CD14-positive monocyte (primary cell): ENCODE data around the gene PMFBP1. TPM values are rescaled to one million over a fixed set of nuclear protein-coding genes. Genes with fewer than 3 reads are reported as not detected.
A peak's percentile ranks its signal among the peaks of the same experiment; 100 is the strongest.

Experiments used
- DNase-seq, 3 donors: peaks; one replicate each; pipeline ENCODE4 v3.0.0-alpha.2; 2011 to 2022
- H2AFZ ChIP-seq: 2 replicates; pipeline ENCODE4 v1.6.0; 2012; ENCODE audit warnings: mild to moderate bottlenecking, low read depth, low read length, inconsistent platforms; ENCODE audit not compliant: insufficient read depth, poor library complexity, severe bottlenecking
- H3K27ac ChIP-seq, 2 donors: 1 replicate in 1 of 2; 2 replicates in 1 of 2; pipeline ENCODE4 v1.5.1; 2012 to 2013; ENCODE audit warnings: low read length in 2 of 2, control low read depth in 1 of 2, inconsistent platforms in 1 of 2, low read depth in 1 of 2, mild to moderate bottlenecking in 1 of 2
- H3K27me3 ChIP-seq, 2 donors: one replicate each; pipeline versions ENCODE4 v1.6.0 to v1.6.1; 2011 to 2013; ENCODE audit warnings: low read length in 2 of 2; ENCODE audit not compliant: control insufficient read depth in 2 of 2, insufficient read depth in 2 of 2
- H3K36me3 ChIP-seq, 2 donors: replicated peaks in 1 of 2; 1 replicate in 1 of 2; 2 replicates in 1 of 2; pipeline versions ENCODE4 v1.5.1 to v1.6.1; 2012 to 2013; ENCODE audit warnings: low read length in 2 of 2, control low read depth in 1 of 2, inconsistent platforms in 1 of 2, mild to moderate bottlenecking in 1 of 2; ENCODE audit not compliant: insufficient read depth in 2 of 2, control insufficient read depth in 1 of 2
- H3K4me1 ChIP-seq, 2 donors: 1 replicate in 1 of 2; 2 replicates in 1 of 2; pipeline versions ENCODE4 v1.5.1 to v1.6.1; 2012 to 2013; ENCODE audit warnings: low read length in 2 of 2, control low read depth in 1 of 2, inconsistent platforms in 1 of 2, mild to moderate bottlenecking in 1 of 2, moderate library complexity in 1 of 2; ENCODE audit not compliant: insufficient read depth in 2 of 2, control insufficient read depth in 1 of 2
- H3K4me2 ChIP-seq: replicated peaks from 2 replicates; pipeline ENCODE3; 2012; ENCODE audit warnings: low read length, moderate library complexity, mild to moderate bottlenecking; ENCODE audit not compliant: poor library complexity, severe bottlenecking; ENCODE audit errors: extremely low read depth
- H3K4me3 ChIP-seq, 3 experiments: fragments of 200-600 bp in 1 of 3; sonication (generic) in 1 of 3; replicated peaks in 1 of 3; 1 replicate in 2 of 3; 2 replicates in 1 of 3; pipeline ENCODE4 v1.5.1; 2011 to 2013; ENCODE audit warnings: low read length in 3 of 3, mild to moderate bottlenecking in 3 of 3, control low read depth in 2 of 3, low read depth in 2 of 3, inconsistent platforms in 1 of 3, moderate library complexity in 1 of 3
- H3K79me2 ChIP-seq: 2 replicates; pipeline ENCODE4 v1.6.0; 2012; ENCODE audit warnings: mild to moderate bottlenecking, control low read depth, inconsistent platforms, low read length, moderate library complexity; ENCODE audit not compliant: insufficient read depth
- H3K9ac ChIP-seq: 2 replicates; pipeline ENCODE4 v1.6.0; 2017; ENCODE audit warnings: low read length, mild to moderate bottlenecking; ENCODE audit not compliant: insufficient read depth, poor library complexity, severe bottlenecking
- H3K9me3 ChIP-seq, 2 donors: replicated peaks in 1 of 2; 1 replicate in 1 of 2; 2 replicates in 1 of 2; pipeline versions ENCODE4 v1.5.1 to v1.6.1; 2012 to 2013; ENCODE audit warnings: low read length in 2 of 2, control low read depth in 1 of 2; ENCODE audit not compliant: control insufficient read depth in 1 of 2, insufficient read depth in 1 of 2
- H4K20me1 ChIP-seq: 2 replicates; pipeline ENCODE4 v1.6.0; 2012; ENCODE audit warnings: mild to moderate bottlenecking, low read length, control low read depth, moderate library complexity; ENCODE audit not compliant: insufficient read depth
- H3K27ac Mint-ChIP-seq, 7 donors: one replicate each; pipeline ENCODE4 v1.8.0; 2020; ENCODE audit warnings: mild to moderate bottlenecking in 7 of 7, mixed read lengths in 7 of 7, moderate library complexity in 6 of 7, inconsistent platforms in 2 of 7
- H3K27me3 Mint-ChIP-seq, 3 donors: one replicate each; pipeline ENCODE4 v1.8.0; 2021 to 2022; ENCODE audit warnings: low read depth in 3 of 3, mild to moderate bottlenecking in 3 of 3, mixed read lengths in 3 of 3, moderate library complexity in 3 of 3, inconsistent platforms in 1 of 3
- H3K36me3 Mint-ChIP-seq, 2 donors: one replicate each; pipeline ENCODE4 v1.8.0; 2020; ENCODE audit warnings: mixed read lengths in 2 of 2, inconsistent platforms in 1 of 2, mild to moderate bottlenecking in 1 of 2
- H3K4me1 Mint-ChIP-seq: one replicate; pipeline ENCODE4 v1.8.0; 2020; ENCODE audit warnings: mild to moderate bottlenecking, mixed read lengths
- H3K4me3 Mint-ChIP-seq, 2 donors: one replicate each; pipeline ENCODE4 v1.8.0; 2020; ENCODE audit warnings: mild to moderate bottlenecking in 2 of 2, mixed read lengths in 2 of 2, moderate library complexity in 1 of 2
- H3K9me3 Mint-ChIP-seq, 7 donors: one replicate each; pipeline ENCODE4 v1.8.0; 2020 to 2022; ENCODE audit warnings: mixed read lengths in 7 of 7, mild to moderate bottlenecking in 6 of 7, moderate library complexity in 6 of 7, inconsistent platforms in 2 of 7
- CTCF ChIP-seq: fragments of 200-600 bp; IDR thresholded peaks from one replicate; pipeline ENCODE4 v1.8.0; 2022; ENCODE audit warnings: antibody characterized with exemption, mild to moderate bottlenecking
- WGBS: methylation state at CpG from one replicate; pipeline ENCODE4 v1.1.5; 2013; ENCODE audit warnings: missing lambda C conversion rate; ENCODE audit not compliant: insufficient coverage; 5-methylcytosine and 5-hydroxymethylcytosine counted together
- intact Hi-C, 2 donors: fragments of 100-400 bp; cut with micrococcal nuclease; formaldehyde crosslinking; loops; one replicate each; pipeline versions ENCODE4 v1.15.0 to v1.15.1; 2023
- polyA plus RNA-seq, 3 donors: library from polyadenylated mRNA; depleted of rRNA in 1 of 3; unstranded in 2 of 3; stranded (reverse) in 1 of 3; fragments of 300-500 nt in 2 of 3; fragments of >200 nt in 1 of 3; fragmentation: Illumina TruSeq in 2 of 3; gene quantifications; 1 replicate in 2 of 3; 2 replicates in 1 of 3; pipeline ENCODE4 v1.2.3, GENCODE V29; 2012 to 2021

The PMFBP1 gene
- polyA plus RNA-seq, 3 donors: 0.15 to 0.87 (median 0.18) TPM

- Mint-ChIP-seq H3K4me1 (no peaks in the 10 kb centered on the region), H3K27me3 (no peaks in the 10 kb centered on the region), H3K4me3 (no peak overlapping the region), H3K9me3 (peaks cover 0 to 5% (median 1%) of the 10 kb centered on the region in 7 donors), H3K27ac (peak overlapping the region in 2 of 7 donors; percentile 42 to 43), H3K36me3 (peaks cover 75 to 78% of the 10 kb centered on the region in 2 donors)
- no peak for TF ChIP-seq CTCF
- H3K4me2 ChIP-seq: no peak overlapping the region
- H3K9me3 ChIP-seq: no peaks in the 10 kb centered on the region
- no peak overlapping the region for H3K27ac ChIP-seq
- no peak overlapping the region for H3K9ac ChIP-seq
- peaks cover 66 to 70% of the 10 kb centered on the region in 2 donors for H3K36me3 ChIP-seq
- 97% methylated on average over 17 of the region's 19 CpGs for WGBS
- no peaks in the 10 kb centered on the region for H3K79me2 ChIP-seq
- H3K27me3 ChIP-seq: no peaks in the 10 kb centered on the region
- H4K20me1 ChIP-seq: no peaks in the 10 kb centered on the region
- H3K4me1 ChIP-seq: no peaks in the 10 kb centered on the region
- no peak for DNase-seq
- intact Hi-C loops: no loop called here
- H2AFZ ChIP-seq: no peak overlapping the region
- no peak overlapping the region for H3K4me3 ChIP-seq
Measured at GRCh38 chr16:72111657-72112451, 60.1 kb downstream of the PMFBP1 start.

- Histone ChIP-seq H3K4me1 (no peaks in the 10 kb centered on the region), H2AFZ (no peak overlapping the region), H3K36me3 (peaks cover 75 to 79% of the 10 kb centered on the region in 2 donors), H3K9me3 (no peaks in the 10 kb centered on the region), H3K27ac (no peak overlapping the region), H4K20me1 (no peaks in the 10 kb centered on the region), H3K27me3 (no peaks in the 10 kb centered on the region), H3K4me2 (no peak overlapping the region), H3K4me3 (no peak overlapping the region), H3K9ac (no peak overlapping the region), H3K79me2 (no peaks in the 10 kb centered on the region)
- 99% methylated on average over 22 of the region's 23 CpGs for WGBS
- no peaks in the 10 kb centered on the region for H3K4me1 Mint-ChIP-seq
- DNase-seq: no peak
- intact Hi-C loops: no loop called here
- peaks cover 0 to 5% (median 1%) of the 10 kb centered on the region in 7 donors for H3K9me3 Mint-ChIP-seq
- TF ChIP-seq CTCF: no peak
- peak overlapping the region in 3 of 7 donors; percentile 0 to 64 (median 5) for H3K27ac Mint-ChIP-seq
- H3K27me3 Mint-ChIP-seq: no peaks in the 10 kb centered on the region
- H3K4me3 Mint-ChIP-seq: no peak overlapping the region
- peaks cover 83 to 84% of the 10 kb centered on the region in 2 donors for H3K36me3 Mint-ChIP-seq
Measured at GRCh38 chr16:72110662-72111615, 61.0 kb downstream of the PMFBP1 start.
